ENCODE results near the gene EDARADD. TPM values are rescaled to one million over a fixed set of nuclear protein-coding genes. Genes with fewer than 3 reads are reported as not detected.

The EDARADD gene
- total and polyA plus RNA-seq, 8 donors, result 0.73 to 7.5 (median 4.5) TPM

DNA sequence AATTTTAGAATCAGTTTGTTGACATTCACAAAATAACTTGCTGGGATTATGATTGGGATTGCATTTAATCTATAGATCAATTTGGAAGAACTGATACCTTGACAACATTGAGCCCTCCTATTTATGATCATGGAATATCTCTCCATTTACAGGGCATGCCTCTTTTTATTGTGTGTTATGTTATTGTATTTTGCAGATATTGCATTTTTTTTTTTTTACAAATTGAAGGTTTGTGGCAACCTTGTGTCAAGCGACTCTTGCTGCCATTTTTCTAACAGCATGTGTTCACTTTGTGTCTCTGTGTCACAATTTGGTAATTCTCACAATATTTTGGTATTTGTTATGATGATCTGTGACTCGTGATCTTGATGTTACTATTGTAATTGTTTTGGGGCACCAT, 46.3 kb downstream of the EDARADD start:
- Histone ChIP-seq H3K27ac (no peak overlapping the region), H3K4me3 (no peak overlapping the region), H3K9me3 (peaks cover 0 to 11% of the 10 kb centered on the region in 2 donors), H3K4me1 (no peaks in the 10 kb centered on the region), H3K36me3 (no peaks in the 10 kb centered on the region), H3K27me3 (no peaks in the 10 kb centered on the region)
- DNase-seq, result no peak
- intact Hi-C loops (cut with DNase I), result no loop called here
- ATAC-seq, result no peak
- TF ChIP-seq CTCF (IDR thresholded peaks at IDR 0.05), result no peak

DNA sequence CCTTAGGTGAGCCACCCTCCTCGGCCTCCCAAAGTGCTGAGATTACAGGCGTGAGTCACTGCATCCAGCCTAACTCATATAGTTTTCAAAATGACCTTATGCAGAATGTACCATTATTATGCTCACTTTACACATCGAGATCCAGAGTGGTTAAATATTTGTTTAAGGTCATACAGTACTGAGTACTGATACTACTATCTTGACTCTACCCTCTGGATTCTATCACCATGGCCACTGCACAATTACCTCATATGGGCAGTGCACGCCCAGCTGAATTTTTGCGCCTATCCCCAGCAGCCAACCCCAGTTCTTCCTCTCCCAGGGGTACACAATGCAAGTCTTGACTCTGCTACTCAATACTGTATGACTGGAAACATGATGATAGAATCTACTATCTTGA, 56.7 kb downstream of the EDARADD start:
- ATAC-seq, result no peak
- intact Hi-C loops (cut with DNase I), result no loop called here

GRCh38 chr1:236451796-236452373, 57.8 kb downstream of the EDARADD start:
- Histone ChIP-seq H3K9me3 (no peaks in the 10 kb centered on the region), H3K27me3 (no peaks in the 10 kb centered on the region), H3K4me1 (no peaks in the 10 kb centered on the region), H3K36me3 (no peaks in the 10 kb centered on the region), H3K27ac (no peak overlapping the region), H3K4me3 (no peak overlapping the region)
- peak; percentile 18 to 46 for TF ChIP-seq CTCF (IDR thresholded peaks at IDR 0.05)
- DNase-seq (no peak), ATAC-seq (peak; percentile 62)
- intact Hi-C loops (cut with DNase I), result no loop called here

More for the DNA sequence above, 56.7 kb downstream of the EDARADD start:
- DNase-seq, result no peak
- no peaks in the 10 kb centered on the region for H3K9me3 ChIP-seq
- no peaks in the 10 kb centered on the region for H3K27me3 ChIP-seq
- no peaks in the 10 kb centered on the region for H3K36me3 ChIP-seq
- H3K27ac ChIP-seq, result no peak overlapping the region
- TF ChIP-seq CTCF (IDR thresholded peaks at IDR 0.05), result no peak
- no peak overlapping the region for H3K4me3 ChIP-seq
- no peaks in the 10 kb centered on the region for H3K4me1 ChIP-seq

- intact Hi-C loops (cut with DNase I), result no loop called here
- DNase-seq, result no peak
- Histone ChIP-seq H3K9me3 (no peaks in the 10 kb centered on the region), H3K4me1 (no peaks in the 10 kb centered on the region), H3K36me3 (no peaks in the 10 kb centered on the region), H3K27me3 (no peaks in the 10 kb centered on the region), H3K4me3 (no peak overlapping the region), H3K27ac (no peak overlapping the region)
- ATAC-seq, result no peak
- no peak for TF ChIP-seq CTCF (IDR thresholded peaks at IDR 0.05)
These were observed 61.2 kb downstream of the EDARADD start for GRCh38 chr1:236455243-236455642.

- Histone ChIP-seq H3K9me3 (no peaks in the 10 kb centered on the region), H3K4me3 (no peak overlapping the region), H3K36me3 (no peaks in the 10 kb centered on the region), H3K27me3 (no peaks in the 10 kb centered on the region), H3K27ac (no peak overlapping the region), H3K4me1 (no peaks in the 10 kb centered on the region)
- no peak for DNase-seq
- no peak for TF ChIP-seq CTCF (IDR thresholded peaks at IDR 0.05)
- intact Hi-C loops (cut with DNase I), result no loop called here
- ATAC-seq, result no peak
These were observed 63.7 kb downstream of the EDARADD start for GRCh38 chr1:236457775-236458174.

Measured in left lung (tissue), 10 donors.